ENCODE data around the gene RBL1. TPM values are rescaled to one million over a fixed set of nuclear protein-coding genes. Genes with fewer than 3 reads are reported as not detected.

RBL1 gene, protein sequence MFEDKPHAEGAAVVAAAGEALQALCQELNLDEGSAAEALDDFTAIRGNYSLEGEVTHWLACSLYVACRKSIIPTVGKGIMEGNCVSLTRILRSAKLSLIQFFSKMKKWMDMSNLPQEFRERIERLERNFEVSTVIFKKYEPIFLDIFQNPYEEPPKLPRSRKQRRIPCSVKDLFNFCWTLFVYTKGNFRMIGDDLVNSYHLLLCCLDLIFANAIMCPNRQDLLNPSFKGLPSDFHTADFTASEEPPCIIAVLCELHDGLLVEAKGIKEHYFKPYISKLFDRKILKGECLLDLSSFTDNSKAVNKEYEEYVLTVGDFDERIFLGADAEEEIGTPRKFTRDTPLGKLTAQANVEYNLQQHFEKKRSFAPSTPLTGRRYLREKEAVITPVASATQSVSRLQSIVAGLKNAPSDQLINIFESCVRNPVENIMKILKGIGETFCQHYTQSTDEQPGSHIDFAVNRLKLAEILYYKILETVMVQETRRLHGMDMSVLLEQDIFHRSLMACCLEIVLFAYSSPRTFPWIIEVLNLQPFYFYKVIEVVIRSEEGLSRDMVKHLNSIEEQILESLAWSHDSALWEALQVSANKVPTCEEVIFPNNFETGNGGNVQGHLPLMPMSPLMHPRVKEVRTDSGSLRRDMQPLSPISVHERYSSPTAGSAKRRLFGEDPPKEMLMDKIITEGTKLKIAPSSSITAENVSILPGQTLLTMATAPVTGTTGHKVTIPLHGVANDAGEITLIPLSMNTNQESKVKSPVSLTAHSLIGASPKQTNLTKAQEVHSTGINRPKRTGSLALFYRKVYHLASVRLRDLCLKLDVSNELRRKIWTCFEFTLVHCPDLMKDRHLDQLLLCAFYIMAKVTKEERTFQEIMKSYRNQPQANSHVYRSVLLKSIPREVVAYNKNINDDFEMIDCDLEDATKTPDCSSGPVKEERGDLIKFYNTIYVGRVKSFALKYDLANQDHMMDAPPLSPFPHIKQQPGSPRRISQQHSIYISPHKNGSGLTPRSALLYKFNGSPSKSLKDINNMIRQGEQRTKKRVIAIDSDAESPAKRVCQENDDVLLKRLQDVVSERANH
- 6.9 and 13.9 TPM in 2 replicates for total RNA-seq

DNA sequence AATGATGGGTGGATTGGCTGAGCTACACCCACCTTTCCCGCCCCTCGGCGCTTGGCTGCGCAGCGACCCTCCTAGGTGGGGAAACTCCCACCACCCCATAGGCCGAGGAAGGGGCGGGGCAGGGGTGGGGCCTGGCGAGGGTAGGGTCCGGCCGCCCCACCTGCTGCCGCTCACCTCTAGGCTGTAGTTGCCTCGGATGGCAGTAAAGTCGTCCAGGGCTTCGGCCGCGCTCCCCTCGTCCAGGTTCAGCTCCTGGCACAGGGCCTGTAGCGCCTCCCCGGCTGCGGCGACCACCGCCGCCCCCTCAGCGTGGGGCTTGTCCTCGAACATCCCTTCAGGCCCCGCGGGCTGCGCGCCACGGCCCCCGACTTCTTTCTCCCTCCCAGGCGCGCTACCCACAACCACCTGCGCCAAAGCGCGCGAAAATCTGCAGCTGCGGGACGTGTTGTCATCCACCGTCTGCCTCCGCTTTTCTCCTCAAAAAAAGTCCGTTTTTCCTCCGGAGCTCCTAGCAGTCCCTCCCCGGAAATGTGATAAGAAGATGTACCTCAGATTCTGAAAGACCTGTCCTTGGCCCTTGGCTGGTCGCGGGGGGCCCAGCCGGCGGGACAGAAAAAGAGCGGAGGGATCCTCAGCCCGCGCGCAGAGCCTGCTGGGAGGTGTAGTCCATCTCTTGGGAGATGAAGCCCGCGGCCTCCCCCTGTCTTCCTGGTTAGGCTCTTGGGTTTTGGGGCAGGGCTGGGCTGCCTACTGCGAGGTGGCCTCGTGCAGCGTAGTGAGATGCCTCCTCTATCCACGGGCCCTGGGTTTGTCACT, at the start of gene RBL1:
TSS of gene RBL1 (minus strand) at position 399 of the 816 bp plus-strand sequence. CDS start at position 330, 69 bp downstream.

DNA sequence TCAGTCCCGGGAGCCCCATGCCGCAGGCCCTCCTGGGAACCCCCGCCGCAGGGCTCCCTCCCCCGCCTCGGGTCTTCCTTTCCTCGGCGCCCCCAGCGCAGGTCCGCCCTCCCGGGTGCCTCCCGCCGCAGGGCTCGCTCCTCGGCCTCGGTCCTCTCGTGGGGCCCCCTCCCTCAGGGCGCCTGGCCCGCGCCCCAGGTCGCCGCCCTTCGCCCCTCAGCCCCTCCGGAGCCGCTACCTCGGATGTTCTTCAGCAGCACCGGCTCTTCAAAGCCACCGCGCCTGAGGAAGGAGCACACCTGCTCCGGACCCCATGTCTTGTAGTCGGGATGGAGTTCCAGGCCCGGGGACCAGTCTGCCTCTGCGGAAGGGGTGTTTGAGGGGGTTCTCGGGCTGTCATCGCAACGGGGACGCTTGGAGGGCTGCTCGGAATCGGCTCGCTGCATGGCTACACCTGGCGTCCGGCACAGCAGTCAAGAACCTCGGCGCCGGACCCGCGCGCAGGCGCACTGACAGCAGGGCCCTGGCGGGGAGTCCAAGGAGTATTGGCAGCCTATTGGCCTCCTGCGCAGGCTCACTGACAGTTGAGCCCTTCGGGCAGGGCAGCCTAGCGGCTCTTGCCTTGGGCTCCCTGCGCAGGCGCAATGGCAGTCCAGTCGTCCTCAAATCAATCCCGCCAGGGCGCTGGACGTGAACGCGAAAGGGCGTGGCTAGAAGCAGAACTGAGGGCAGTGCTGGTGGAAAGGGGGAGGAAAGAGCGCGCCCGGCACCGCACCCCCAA, 144.4 kb downstream of the RBL1 start, which contains the start of gene SAMHD1:
TSS of gene SAMHD1 (minus strand) at position 511 of the 781 bp plus-strand sequence. CDS start at position 446, 65 bp downstream.

Small RNA genes lying within 50 kb of the gene (small RNA-seq; reads per million reads assigned to genes)
- gene RPS3AP3 = not detected

Other genes with a start within 250 kb of the RBL1 start
- not detected in 2 replicates for gene TLDC2, start 219.9 kb downstream of the RBL1 start, total RNA-seq
- 22.2 and 36.2 TPM in 2 replicates for gene SAMHD1, start 144.3 kb downstream of the RBL1 start, total RNA-seq
- gene RPN2, start 83.3 kb upstream of the RBL1 start, total RNA-seq = 240 and 285 TPM in 2 replicates
- 0.98 and 2.1 TPM in 2 replicates for gene MROH8, start 83.6 kb upstream of the RBL1 start, total RNA-seq
- not detected in 2 replicates for gene GHRH, start 165.8 kb upstream of the RBL1 start, total RNA-seq
- 13.3 and 15.7 TPM in 2 replicates for gene MANBAL, start 193.7 kb upstream of the RBL1 start, total RNA-seq